AG04449 (cell line): ENCODE measurements around the gene SMIM9.
"Not testable (repeated sequence)": the region's sequence is repeated elsewhere in the genome, so short reads cannot be mapped to it uniquely, and the experiment has no call there.

Source experiments
- CTCF ChIA-PET: fragments of 350-600 bp; formaldehyde crosslinking; extraction: SDS; loops from one replicate; lab custom pipeline; 2021; ENCODE audit warnings: antibody characterized with exemption; lab: Yijun Ruan, JAX
- POLR2A ChIA-PET: fragments of 400-600, 350-600 bp; formaldehyde crosslinking; extraction: SDS; loops from one replicate; lab custom pipeline; 2020; ENCODE audit warnings: antibody characterized with exemption, inconsistent platforms; lab: Yijun Ruan, JAX
- DNase-seq: peaks from one replicate; pipeline ENCODE4 v3.0.0-alpha.2; 2010; ENCODE audit warnings: low read depth, low spot score
- H3K4me3 ChIP-seq: 2 replicates; pipeline ENCODE4 v1.5.1; 2011; ENCODE audit warnings: low read depth, mild to moderate bottlenecking, control low read depth, low read length
- CTCF ChIP-seq: IDR thresholded peaks from one replicate; pipeline ENCODE4 v1.5.1; 2011; ENCODE audit warnings: mild to moderate bottlenecking, moderate library complexity, low read length, control low read depth, inconsistent platforms; ENCODE audit not compliant: insufficient read depth; ENCODE audit errors: missing control alignments

SMIM9 gene

GRCh38 chrX:154834562-154834961 is at the start of gene SMIM9:
Gene SMIM9 (minus strand): TSS chrX:154834662. CDS start chrX:154830856, 3,806 bp downstream.
- TF ChIP-seq CTCF, result no peak
- ChIA-PET POLR2A (no interaction called here), CTCF (no interaction called here)
- no peak within 1 kb of the TSS for H3K4me3 ChIP-seq
- no peak for DNase-seq

GRCh38 chrX:154884069-154884468 is 49.6 kb upstream of the SMIM9 start:
- CTCF ChIA-PET, DNase-seq, H3K4me3 ChIP-seq, POLR2A ChIA-PET: not testable (repeated sequence)

- CTCF ChIA-PET, result no interaction called here
- no peak for DNase-seq
- POLR2A ChIA-PET, result no interaction called here
- no peak overlapping the region for H3K4me3 ChIP-seq
- TF ChIP-seq CTCF, result no peak
Observed at GRCh38 chrX:154873329-154873728, 38.9 kb upstream of the SMIM9 start.

- DNase-seq, result not testable (repeated sequence)
Observed at GRCh38 chrX:154868522-154868921, 34.1 kb upstream of the SMIM9 start.

GRCh38 chrX:154855256-154855655 is 20.8 kb upstream of the SMIM9 start:
- POLR2A ChIA-PET, result no interaction called here
- DNase-seq, result no peak
- H3K4me3 ChIP-seq, result no peak overlapping the region
- no peak for TF ChIP-seq CTCF
- CTCF ChIA-PET, result no interaction called here

More at GRCh38 chrX:154868522-154868921, 34.1 kb upstream of the SMIM9 start:
- CTCF ChIA-PET, H3K4me3 ChIP-seq, POLR2A ChIA-PET: not testable (repeated sequence)

- ChIA-PET POLR2A (interaction anchor here (0.6 kb wide), 1 partner anchor 13 kb away, joined by 3 read pairs; no protein-coding TSS in a partner anchor), CTCF (no interaction called here)
- no peak for TF ChIP-seq CTCF
- DNase-seq, result no peak
- H3K4me3 ChIP-seq, result no peak overlapping the region
Observed at GRCh38 chrX:154850957-154851611, 16.6 kb upstream of the SMIM9 start.

- TF ChIP-seq CTCF, result peak; percentile 32
- H3K4me3 ChIP-seq, result no peak overlapping the region
- CTCF ChIA-PET, result interaction anchor here (0.7 to 5.7 kb wide), 5 partner anchors 10 to 124 kb away, joined by 3 to 37 read pairs (median 3); partner anchors contain the start of genes DKC1 and GAB3
- DNase-seq, result peak; percentile 37
- POLR2A ChIA-PET, result no interaction called here
Observed at GRCh38 chrX:154840856-154841255, 6.4 kb upstream of the SMIM9 start.
